Spleen (tissue), 11 donors: Measurements from ENCODE around the gene MRPL52. TPM values are rescaled to one million over a fixed set of nuclear protein-coding genes. Genes with fewer than 3 reads are reported as not detected.

Experiments used
- DNase-seq: peaks from one replicate; pipeline ENCODE4 v3.0.0-alpha.2; 2020
- H3K27ac ChIP-seq, 8 donors: fragments of 200-600 bp; sonication (generic) in 7 of 8; 1 replicate in 4 of 8; 2 replicates in 4 of 8; pipeline versions ENCODE4 v1.5.0 to v1.8.0; 2016 to 2021; ENCODE audit warnings: inconsistent platforms in 4 of 8, mild to moderate bottlenecking in 4 of 8, moderate library complexity in 1 of 8
- H3K27me3 ChIP-seq, 7 donors: fragments of 200-600 bp; sonication (generic) in 6 of 7; replicated peaks in 1 of 7; 1 replicate in 4 of 7; 2 replicates in 3 of 7; pipeline versions ENCODE4 v1.5.0 to v1.8.0; 2016 to 2021; ENCODE audit warnings: inconsistent platforms in 3 of 7, mild to moderate bottlenecking in 1 of 7
- H3K36me3 ChIP-seq, 6 donors: fragments of 200-600 bp; sonication (generic) in 5 of 6; 1 replicate in 4 of 6; 2 replicates in 2 of 6; pipeline versions ENCODE4 v1.5.0 to v1.8.0; 2016 to 2021; ENCODE audit warnings: inconsistent platforms in 2 of 6
- H3K4me1 ChIP-seq, 6 donors: fragments of 200-600 bp; sonication (generic) in 5 of 6; 1 replicate in 3 of 6; 2 replicates in 3 of 6; pipeline versions ENCODE4 v1.5.0 to v1.8.0; 2016 to 2021; ENCODE audit warnings: inconsistent platforms in 3 of 6
- H3K4me3 ChIP-seq, 8 donors: fragments of 200-600 bp; sonication (generic) in 7 of 8; 1 replicate in 4 of 8; 2 replicates in 4 of 8; pipeline versions ENCODE4 v1.5.0 to v1.8.0; 2016 to 2021; ENCODE audit warnings: inconsistent platforms in 4 of 8, mild to moderate bottlenecking in 4 of 8, moderate library complexity in 2 of 8
- H3K9me3 ChIP-seq, 8 donors: fragments of 200-600 bp; sonication (generic) in 7 of 8; 1 replicate in 4 of 8; 2 replicates in 4 of 8; pipeline versions ENCODE4 v1.5.0 to v1.8.0; 2016 to 2021; ENCODE audit warnings: inconsistent platforms in 4 of 8
- POLR2A ChIP-seq, 3 donors: fragments of 450-650 bp; IDR thresholded peaks; one replicate each; pipeline ENCODE4 v1.5.1; 2017; ENCODE audit warnings: antibody characterized with exemption in 3 of 3, mild to moderate bottlenecking in 1 of 3
- POLR2AphosphoS5 ChIP-seq, 3 donors: sonication (generic); formaldehyde crosslinking; IDR thresholded peaks; one replicate each; pipeline ENCODE4 v1.5.1; 2017; ENCODE audit warnings: antibody characterized with exemption in 3 of 3
- WGBS, 5 donors: extraction: QIAGEN DNeasy Blood & Tissue Kit in 3 of 5; methylation state at CpG; one replicate each; pipeline versions ENCODE4 v1.1.5 to v1.1.7; 2013 to 2018; 5-methylcytosine and 5-hydroxymethylcytosine counted together
- intact Hi-C: fragments of 100-400 bp; cut with DNase I; formaldehyde crosslinking; loops from one replicate; pipeline ENCODE4 v1.15.0; 2023; ENCODE audit warnings: low total_unique reads
- polyA plus RNA-seq, 3 donors: library from polyadenylated mRNA; stranded (reverse); fragments of 200-250 nt; gene quantifications; one replicate each; pipeline ENCODE4 v1.2.1, GENCODE V29; 2013
- total RNA-seq, 7 donors: library from RNA; depleted of rRNA in 3 of 7; stranded (reverse); fragments of >200 nt in 3 of 7; fragmentation: NEBNext Ultra II Directional in 4 of 7; extraction: Animal tissue kit (Norgen Biotek cat#: 25700) in 4 of 7; gene quantifications; one replicate each; pipeline versions ENCODE4 v1.1.0 to v1.2.1, GENCODE V29; 2016 to 2021
- TF ChIP-seq, protein P1 (sequence below), 11 experiments: fragments of 200-600 bp in 7 of 11; fragments of 450-650 bp in 4 of 11; sonication (generic) in 4 of 11; IDR thresholded peaks in 8 of 11; conservative IDR thresholded peaks in 3 of 11; 1 replicate in 7 of 11; 2 replicates in 4 of 11; pipeline versions ENCODE4 v1.4.0 to v1.8.0; 2016 to 2021; ENCODE audit warnings: antibody characterized with exemption in 11 of 11, inconsistent platforms in 4 of 11, mild to moderate bottlenecking in 1 of 11
- donor health status: healthy with polysubstance abuse.
- donor health status: DM: no; HTN: no; CAD: no; lungs with moderate emphysema.
- donor health status: DM: no; HTN: no; CAD: no.
- donor health status: Bipolar disorder and iron deficiency.
- donor health status: healthy.
- donor health status: DM: no; HTN: no; CAD: no.
- donor health status: DM: yes; HTN: yes; CAD: no.

Gene MRPL52
- total and polyA plus RNA-seq, 10 donors: 55.2 to 138 (median 87.0) TPM

- Histone ChIP-seq H3K36me3 (peaks cover 0 to 64% (median 29%) of the 10 kb centered on the region in 6 donors), H3K27ac (peak overlapping the region in 2 of 8 donors; percentile 11 to 75), H3K4me3 (no peak overlapping the region), H3K9me3 (no peaks in the 10 kb centered on the region), H3K4me1 (peaks cover 3 to 80% (median 46%) of the 10 kb centered on the region in 6 donors), H3K27me3 (peaks cover 0 to 14% (median 0%) of the 10 kb centered on the region in 7 donors)
- 85 to 97% (median 92%) methylated on average over 9 of the region's 9 CpGs for WGBS, 5 donors
- TF ChIP-seq POLR2A (IDR thresholded peaks at IDR 0.05): no peak
- TF ChIP-seq POLR2AphosphoS5 (IDR thresholded peaks at IDR 0.05): no peak
- TF ChIP-seq, protein P1, sequence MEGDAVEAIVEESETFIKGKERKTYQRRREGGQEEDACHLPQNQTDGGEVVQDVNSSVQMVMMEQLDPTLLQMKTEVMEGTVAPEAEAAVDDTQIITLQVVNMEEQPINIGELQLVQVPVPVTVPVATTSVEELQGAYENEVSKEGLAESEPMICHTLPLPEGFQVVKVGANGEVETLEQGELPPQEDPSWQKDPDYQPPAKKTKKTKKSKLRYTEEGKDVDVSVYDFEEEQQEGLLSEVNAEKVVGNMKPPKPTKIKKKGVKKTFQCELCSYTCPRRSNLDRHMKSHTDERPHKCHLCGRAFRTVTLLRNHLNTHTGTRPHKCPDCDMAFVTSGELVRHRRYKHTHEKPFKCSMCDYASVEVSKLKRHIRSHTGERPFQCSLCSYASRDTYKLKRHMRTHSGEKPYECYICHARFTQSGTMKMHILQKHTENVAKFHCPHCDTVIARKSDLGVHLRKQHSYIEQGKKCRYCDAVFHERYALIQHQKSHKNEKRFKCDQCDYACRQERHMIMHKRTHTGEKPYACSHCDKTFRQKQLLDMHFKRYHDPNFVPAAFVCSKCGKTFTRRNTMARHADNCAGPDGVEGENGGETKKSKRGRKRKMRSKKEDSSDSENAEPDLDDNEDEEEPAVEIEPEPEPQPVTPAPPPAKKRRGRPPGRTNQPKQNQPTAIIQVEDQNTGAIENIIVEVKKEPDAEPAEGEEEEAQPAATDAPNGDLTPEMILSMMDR (IDR thresholded peaks at IDR 0.05 in 8 of 11, conservative IDR thresholded peaks at IDR 0.05 in 3 of 11): no peak
- intact Hi-C loops: no loop called here
- DNase-seq: no peak
Measured at GRCh38 chr14:22845103-22845394, 15.4 kb downstream of the MRPL52 start.

DNA sequence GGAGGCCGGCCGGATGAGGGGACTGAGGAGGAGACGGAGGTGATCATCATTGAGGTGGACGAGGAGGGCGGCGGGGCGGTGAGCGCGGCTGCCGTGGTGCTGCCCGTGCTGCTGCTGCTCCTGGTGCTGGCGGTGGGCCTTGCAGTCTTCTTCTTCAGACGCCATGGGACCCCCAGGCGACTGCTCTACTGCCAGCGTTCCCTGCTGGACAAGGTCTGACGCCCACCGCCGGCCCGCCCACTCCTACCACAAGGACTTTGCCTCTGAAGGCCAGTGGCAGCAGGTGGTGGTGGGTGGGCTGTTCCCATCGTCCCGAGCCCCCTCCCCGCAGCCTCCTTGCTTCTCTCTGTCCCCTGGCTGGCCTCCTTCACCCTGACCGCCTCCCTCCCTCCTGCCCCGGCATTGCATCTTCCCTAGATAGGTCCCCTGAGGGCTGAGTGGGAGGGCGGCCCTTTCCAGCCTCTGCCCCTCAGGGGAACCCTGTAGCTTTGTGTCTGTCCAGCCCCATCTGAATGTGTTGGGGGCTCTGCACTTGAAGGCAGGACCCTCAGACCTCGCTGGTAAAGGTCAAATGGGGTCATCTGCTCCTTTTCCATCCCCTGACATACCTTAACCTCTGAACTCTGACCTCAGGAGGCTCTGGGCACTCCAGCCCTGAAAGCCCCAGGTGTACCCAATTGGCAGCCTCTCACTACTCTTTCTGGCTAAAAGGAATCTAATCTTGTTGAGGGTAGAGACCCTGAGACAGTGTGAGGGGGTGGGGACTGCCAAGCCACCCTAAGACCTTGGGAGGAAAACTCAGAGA is 16.3 kb downstream of the MRPL52 start:
- H3K36me3 ChIP-seq: peaks cover 0 to 63% (median 29%) of the 10 kb centered on the region in 6 donors
- no peak for DNase-seq
- peak overlapping the region in 6 of 8 donors; percentile 26 to 82 (median 72) for H3K27ac ChIP-seq
- intact Hi-C loops: no loop called here
- peaks cover 0 to 14% (median 0%) of the 10 kb centered on the region in 7 donors for H3K27me3 ChIP-seq
- no peak overlapping the region for H3K4me3 ChIP-seq
- 81 to 89% (median 87%) methylated on average over 23 to 26 of the region's 26 CpGs for WGBS, 5 donors
- TF ChIP-seq POLR2A (IDR thresholded peaks at IDR 0.05): no peak
- TF ChIP-seq POLR2AphosphoS5 (IDR thresholded peaks at IDR 0.05): peak in 2 of 3 donors; percentile 13 to 36
- H3K4me1 ChIP-seq: peaks cover 9 to 80% (median 46%) of the 10 kb centered on the region in 6 donors
- H3K9me3 ChIP-seq: no peaks in the 10 kb centered on the region

DNA sequence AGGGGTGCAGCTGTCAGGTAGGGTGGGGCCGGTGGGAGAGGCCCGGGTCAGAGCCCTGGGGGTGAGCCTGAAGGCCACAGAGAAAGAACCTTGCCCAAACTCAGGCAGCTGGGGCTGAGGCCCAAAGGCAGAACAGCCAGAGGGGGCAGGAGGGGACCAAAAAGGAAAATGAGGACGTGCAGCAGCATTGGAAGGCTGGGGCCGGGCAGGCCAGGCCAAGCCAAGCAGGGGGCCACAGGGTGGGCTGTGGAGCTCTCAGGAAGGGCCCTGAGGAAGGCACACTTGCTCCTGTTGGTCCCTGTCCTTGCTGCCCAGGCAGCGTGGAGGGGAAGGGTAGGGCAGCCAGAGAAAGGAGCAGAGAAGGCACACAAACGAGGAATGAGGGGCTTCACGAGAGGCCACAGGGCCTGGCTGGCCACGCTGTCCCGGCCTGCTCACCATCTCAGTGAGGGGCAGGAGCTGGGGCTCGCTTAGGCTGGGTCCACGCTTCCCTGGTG is 17.2 kb downstream of the MRPL52 start:
- H3K27ac ChIP-seq: peak overlapping the region in 7 of 8 donors; percentile 26 to 82 (median 69)
- 73 to 84% (median 78%) methylated on average over 11 of the region's 11 CpGs for WGBS, 5 donors
- peaks cover 15 to 80% (median 51%) of the 10 kb centered on the region in 6 donors for H3K4me1 ChIP-seq
- peak in 1 of 3 donors; percentile 20 for TF ChIP-seq POLR2AphosphoS5 (IDR thresholded peaks at IDR 0.05)
- TF ChIP-seq, protein P1 (IDR thresholded peaks at IDR 0.05 in 8 of 11, conservative IDR thresholded peaks at IDR 0.05 in 3 of 11): no peak
- peaks cover 0 to 14% (median 0%) of the 10 kb centered on the region in 7 donors for H3K27me3 ChIP-seq
- no peak overlapping the region for H3K4me3 ChIP-seq
- H3K36me3 ChIP-seq: peaks cover 0 to 54% (median 25%) of the 10 kb centered on the region in 6 donors
- H3K9me3 ChIP-seq: no peaks in the 10 kb centered on the region
- DNase-seq: no peak
- intact Hi-C loops: no loop called here

- no peak for DNase-seq
- 28 to 55% (median 38%) methylated on average over 14 of the region's 14 CpGs for WGBS, 5 donors
Measured at GRCh38 chr14:22847661-22848341, 18.1 kb downstream of the MRPL52 start.

More at GRCh38 chr14:22847661-22848341, 18.1 kb downstream of the MRPL52 start:
- intact Hi-C loops: no loop called here
- Histone ChIP-seq H3K4me3 (no peak overlapping the region), H3K27me3 (peaks cover 0 to 14% (median 0%) of the 10 kb centered on the region in 7 donors), H3K27ac (peak overlapping the region; percentile 43 to 82 (median 68)), H3K4me1 (peaks cover 18 to 77% (median 55%) of the 10 kb centered on the region in 6 donors), H3K9me3 (no peaks in the 10 kb centered on the region), H3K36me3 (peaks cover 0 to 45% (median 16%) of the 10 kb centered on the region in 6 donors)
- TF ChIP-seq POLR2AphosphoS5 (IDR thresholded peaks at IDR 0.05): no peak
- no peak for TF ChIP-seq POLR2A (IDR thresholded peaks at IDR 0.05)
- TF ChIP-seq, protein P1 (IDR thresholded peaks at IDR 0.05 in 8 of 11, conservative IDR thresholded peaks at IDR 0.05 in 3 of 11): no peak
